H1 (cell line): ENCODE data around the gene RPL37A. TPM values are rescaled to one million over a fixed set of nuclear protein-coding genes. Genes with fewer than 3 reads are reported as not detected.

Source experiments
- CTCF ChIA-PET: fragments of 300-600 bp; sonication (Branson Sonifier 250); formaldehyde crosslinking; loops from one replicate; lab custom pipeline; 2021; ENCODE audit not compliant: partially characterized antibody; lab: Charles Lee
- POLR2A ChIA-PET: fragments of 300-600 bp; sonication (Branson Sonifier 250); formaldehyde crosslinking; loops from one replicate; lab custom pipeline; 2021; ENCODE audit warnings: inconsistent platforms; ENCODE audit not compliant: partially characterized antibody; lab: Charles Lee
- DNase-seq, 2 experiments: peaks; one replicate each; pipeline versions ENCODE4 v3.0.0 to v3.0.0-alpha.2; 2010 to 2022; ENCODE audit warnings: low spot score in 2 of 2, low read depth in 1 of 2, mixed read lengths in 1 of 2
- FAIRE-seq: peaks from 2 replicates; lab custom pipeline; 2011; peaks lifted over from hg19 to GRCh38; lab: Jason Lieb, UNC
- H2AFZ ChIP-seq: 2 replicates; pipeline ENCODE4 v1.8.1; 2012; ENCODE audit warnings: low read length, inconsistent platforms
- H2AK5ac ChIP-seq: 2 replicates; pipeline ENCODE4 v1.6.1; 2013; ENCODE audit warnings: low read depth, low read length
- H2BK120ac ChIP-seq: replicated peaks from 2 replicates; pipeline ENCODE3; 2013; ENCODE audit warnings: low read depth, low read length, inconsistent platforms
- H2BK12ac ChIP-seq: 2 replicates; pipeline ENCODE4 v1.6.1; 2013; ENCODE audit warnings: low read depth, low read length
- H2BK15ac ChIP-seq: 2 replicates; pipeline ENCODE4 v1.6.1; 2013; ENCODE audit warnings: low read length
- H2BK20ac ChIP-seq: 2 replicates; pipeline ENCODE4 v1.6.1; 2013; ENCODE audit warnings: low read length
- H2BK5ac ChIP-seq: 2 replicates; pipeline ENCODE4 v1.6.1; 2013; ENCODE audit warnings: low read depth, low read length
- H3K14ac ChIP-seq: 2 replicates; pipeline ENCODE4 v1.6.1; 2013; ENCODE audit warnings: inconsistent platforms; ENCODE audit not compliant: insufficient read length
- H3K18ac ChIP-seq: 2 replicates; pipeline ENCODE4 v1.6.1; 2013; ENCODE audit warnings: low read length; ENCODE audit errors: extremely low read depth
- H3K23ac ChIP-seq: 2 replicates; pipeline ENCODE4 v1.6.1; 2013; ENCODE audit warnings: inconsistent platforms; ENCODE audit not compliant: insufficient read length
- H3K23me2 ChIP-seq: 2 replicates; pipeline ENCODE4 v1.6.1; 2013; ENCODE audit warnings: low read depth, low read length
- H3K27ac ChIP-seq: 2 replicates; pipeline ENCODE4 v1.6.1; 2011; ENCODE audit warnings: low read depth, low read length, inconsistent platforms
- H3K27me3 ChIP-seq, 4 experiments: replicated peaks in 1 of 4; 1 replicate in 1 of 4; 2 replicates in 3 of 4; pipeline versions ENCODE4 v1.6.1 to v1.8.1; 2011 to 2013; ENCODE audit warnings: low read length in 3 of 4, mild to moderate bottlenecking in 3 of 4, inconsistent platforms in 2 of 4, mixed read lengths in 2 of 4, moderate library complexity in 1 of 4; ENCODE audit not compliant: control insufficient read depth in 3 of 4, insufficient read depth in 3 of 4; ENCODE audit errors: extremely low read depth in 1 of 4
- H3K36me3 ChIP-seq, 4 experiments: 2 replicates each; pipeline versions ENCODE4 v1.6.1 to v1.8.1; 2011 to 2013; ENCODE audit warnings: mild to moderate bottlenecking in 4 of 4, low read length in 3 of 4, moderate library complexity in 2 of 4, control low read depth in 1 of 4, inconsistent platforms in 1 of 4; ENCODE audit not compliant: insufficient read depth in 4 of 4, control insufficient read depth in 2 of 4
- H3K4ac ChIP-seq: replicated peaks from 2 replicates; pipeline ENCODE3; 2013; ENCODE audit warnings: low read length, low read depth, mixed read lengths, inconsistent platforms; ENCODE audit not compliant: insufficient read length
- H3K4me1 ChIP-seq, 4 experiments: replicated peaks in 1 of 4; 1 replicate in 1 of 4; 2 replicates in 3 of 4; pipeline versions ENCODE4 v1.6.1 to v1.8.1; 2011 to 2013; ENCODE audit warnings: low read length in 3 of 4, inconsistent platforms in 2 of 4, mixed read lengths in 1 of 4; ENCODE audit not compliant: insufficient read depth in 4 of 4, control insufficient read depth in 3 of 4
- H3K4me2 ChIP-seq, 2 experiments: 2 replicates each; pipeline versions ENCODE4 v1.6.1 to v1.8.1; 2011 to 2013; ENCODE audit warnings: low read depth in 2 of 2, low read length in 2 of 2, control low read depth in 1 of 2, inconsistent platforms in 1 of 2, mild to moderate bottlenecking in 1 of 2; ENCODE audit not compliant: insufficient read depth in 1 of 2
- H3K4me3 ChIP-seq, 4 experiments: fragments of 200-600, 300-600 bp in 1 of 4; sonication (generic), shearing (Covaris generic), sonication (Bioruptor Twin) in 1 of 4; 2 replicates each; pipeline versions ENCODE4 v1.5.1 to v1.8.1; 2011 to 2016; ENCODE audit warnings: low read length in 4 of 4, low read depth in 3 of 4, control low read depth in 2 of 4, inconsistent platforms in 2 of 4, mild to moderate bottlenecking in 2 of 4, mixed read lengths in 1 of 4, moderate library complexity in 1 of 4; ENCODE audit not compliant: insufficient read depth in 2 of 4; ENCODE audit errors: extremely low read depth in 1 of 4
- H3K56ac ChIP-seq: replicated peaks from 2 replicates; pipeline ENCODE3; 2013; ENCODE audit warnings: low read depth, mild to moderate bottlenecking, mixed read lengths, low read length, inconsistent platforms; ENCODE audit not compliant: insufficient read length
- H3K79me1 ChIP-seq: 2 replicates; pipeline ENCODE4 v1.6.1; 2013; ENCODE audit warnings: low read depth, low read length, control low read depth
- H3K79me2 ChIP-seq, 2 experiments: 2 replicates each; pipeline versions ENCODE4 v1.6.1 to v1.8.1; 2012 to 2013; ENCODE audit warnings: low read length in 2 of 2, mild to moderate bottlenecking in 2 of 2, inconsistent platforms in 1 of 2; ENCODE audit not compliant: insufficient read depth in 2 of 2, control insufficient read depth in 1 of 2
- H3K9ac ChIP-seq, 4 experiments: replicated peaks in 1 of 4; 1 replicate in 1 of 4; 2 replicates in 3 of 4; pipeline versions ENCODE4 v1.6.1 to v1.8.1; 2011 to 2013; ENCODE audit warnings: low read depth in 3 of 4, low read length in 3 of 4, control low read depth in 2 of 4, mild to moderate bottlenecking in 2 of 4, moderate library complexity in 2 of 4, inconsistent platforms in 1 of 4; ENCODE audit errors: extremely low read depth in 1 of 4
- H3K9me3 ChIP-seq, 2 experiments: 2 replicates each; pipeline versions ENCODE4 v1.6.1 to v1.8.1; 2012 to 2013; ENCODE audit warnings: mild to moderate bottlenecking in 2 of 2, moderate library complexity in 2 of 2, control low read depth in 1 of 2, inconsistent platforms in 1 of 2, low read depth in 1 of 2, low read length in 1 of 2, mixed read lengths in 1 of 2; ENCODE audit not compliant: insufficient read depth in 2 of 2
- H4K20me1 ChIP-seq, 2 experiments: replicated peaks in 1 of 2; 2 replicates each; pipeline versions ENCODE3 to v1.8.1; 2011 to 2013; ENCODE audit warnings: inconsistent platforms in 2 of 2, low read length in 2 of 2, mild to moderate bottlenecking in 1 of 2; ENCODE audit not compliant: insufficient read depth in 2 of 2, control insufficient read depth in 1 of 2
- H4K5ac ChIP-seq: 2 replicates; pipeline ENCODE4 v1.6.1; 2013; ENCODE audit warnings: low read length, low read depth, mixed read lengths, inconsistent platforms; ENCODE audit not compliant: insufficient read length
- H4K8ac ChIP-seq: 2 replicates; pipeline ENCODE4 v1.8.0; 2013; ENCODE audit warnings: mild to moderate bottlenecking, moderate library complexity, low read length, inconsistent platforms; ENCODE audit not compliant: insufficient read depth; ENCODE audit errors: extremely low read depth
- H4K91ac ChIP-seq: replicated peaks from 2 replicates; pipeline ENCODE3; 2013; ENCODE audit warnings: low read length, mixed read lengths, inconsistent platforms; ENCODE audit not compliant: insufficient read length
- JUN ChIP-seq: IDR thresholded peaks from 2 replicates; pipeline ENCODE4 v1.6.1; 2011; ENCODE audit warnings: low read depth, mild to moderate bottlenecking, improper control_type of control experiment, low read length
- JUND ChIP-seq: IDR thresholded peaks from 2 replicates; pipeline ENCODE4 v1.6.1; 2011; ENCODE audit warnings: mild to moderate bottlenecking, improper control_type of control experiment, low read length
- PHF8 ChIP-seq: fragments of 200-600 bp; sonication (generic); conservative IDR thresholded peaks from 2 replicates; pipeline ENCODE4 v1.7.1; 2012; ENCODE audit warnings: low read depth, mild to moderate bottlenecking, inconsistent platforms, low read length, moderate library complexity
- RBBP5 ChIP-seq: IDR thresholded peaks from 2 replicates; pipeline ENCODE4 v1.7.1; 2012; ENCODE audit warnings: low read depth, mild to moderate bottlenecking, inconsistent platforms, low read length, moderate library complexity, borderline replicate concordance
- SRF ChIP-seq: IDR thresholded peaks from 2 replicates; pipeline ENCODE4 v1.6.1; 2011; ENCODE audit warnings: mild to moderate bottlenecking, low read depth, low read length, moderate library complexity
- TBP ChIP-seq: IDR thresholded peaks from 2 replicates; pipeline ENCODE4 v1.6.1; 2011; ENCODE audit warnings: low read depth, low read length, improper control_type of control experiment
- ZNF274 ChIP-seq: IDR thresholded peaks from 2 replicates; pipeline ENCODE4 v1.7.0; 2012; ENCODE audit warnings: low read length, borderline replicate concordance; ENCODE audit errors: extremely low read depth
- WGBS, 2 experiments: shearing (Covaris generic) in 1 of 2; methylation state at CpG; one replicate each; pipeline versions ENCODE4 v1.1.6 to v1.1.7; 2013 to 2015; ENCODE audit warnings: low lambda C conversion rate in 2 of 2, mixed read lengths in 2 of 2, inconsistent platforms in 1 of 2, low coverage in 1 of 2, missing lambda C conversion rate in 1 of 2; ENCODE audit not compliant: insufficient replicate concordance in 2 of 2, insufficient coverage in 1 of 2, insufficient read length in 1 of 2; ENCODE audit errors: extremely low coverage in 1 of 2, missing lambda C conversion rate in 1 of 2; 5-methylcytosine and 5-hydroxymethylcytosine counted together
- polyA plus RNA-seq, 7 experiments: library from polyadenylated mRNA; depleted of rRNA in 3 of 7; stranded (reverse) in 5 of 7; unstranded in 2 of 7; fragments of >200 nt in 5 of 7; fragments of 200-250 nt in 2 of 7; gene quantifications; 1 replicate in 5 of 7; 2 replicates in 1 of 7; 4 replicates in 1 of 7; pipeline versions ENCODE4 v1.2.1 to v1.2.3, GENCODE V29; 2011 to 2013; ENCODE audit warnings: missing spikeins in 2 of 7, mixed read lengths in 2 of 7
- total RNA-seq: library from RNA; stranded (reverse); fragmentation: NEBNext Ultra II Directional; extraction: Animal tissue kit (Norgen Biotek cat#: 25700); gene quantifications from 2 replicates; pipeline ENCODE4 v1.2.1, GENCODE V29; 2021

The RPL37A gene
- total and polyA plus RNA-seq, 2 of the 8 experiments (the other 6 are each of a cell fraction or from before 2014, with no cell fraction given) = 1,737 to 3,180 TPM

DNA sequence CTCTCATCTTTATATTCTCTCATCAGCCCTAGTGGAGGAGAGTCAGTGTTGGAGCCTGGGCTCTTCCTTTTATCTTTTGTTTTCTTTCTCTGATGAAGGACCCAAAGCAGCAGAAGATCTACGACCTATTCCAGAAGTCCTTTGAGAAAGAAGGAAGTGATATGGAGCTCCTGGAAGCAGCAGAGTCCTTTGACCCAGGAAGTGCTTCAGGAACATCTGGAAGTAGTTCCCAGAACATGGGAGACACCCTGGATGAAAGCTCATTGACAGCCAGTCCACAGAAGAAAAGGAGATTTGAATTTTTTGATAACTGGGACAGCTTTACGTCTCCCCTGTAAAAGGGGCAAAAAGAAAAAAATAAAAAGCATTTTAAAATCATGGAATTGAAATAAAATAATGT is 16.0 kb upstream of the RPL37A start:
- ChIA-PET POLR2A (interaction anchor here (0.8 to 1.8 kb wide), 3 partner anchors 16 to 21 kb away, joined by 4 to 9 read pairs (median 5); partner anchors contain the start of gene RPL37A), CTCF (interaction anchor here (0.7 to 1.6 kb wide), 5 partner anchors 9 to 261 kb away, joined by 3 to 6 read pairs (median 4); no protein-coding TSS in a partner anchor)
- H3K56ac ChIP-seq = no peak overlapping the region
- no peak overlapping the region for H2BK120ac ChIP-seq
- H2BK15ac ChIP-seq = no peak overlapping the region
- H3K4ac ChIP-seq = no peak overlapping the region
- H3K79me2 ChIP-seq = no peaks in the 10 kb centered on the region
- no peak overlapping the region for H4K91ac ChIP-seq
- no peak overlapping the region for H2BK12ac ChIP-seq
- no peaks in the 10 kb centered on the region for H3K23me2 ChIP-seq
- no peak overlapping the region for H3K4me2 ChIP-seq
- no peak overlapping the region for H3K18ac ChIP-seq
- no peak overlapping the region for H3K9ac ChIP-seq
- H3K79me1 ChIP-seq = no peaks in the 10 kb centered on the region
- H2BK20ac ChIP-seq = no peak overlapping the region
- H2AFZ ChIP-seq = no peak overlapping the region
- no peaks in the 10 kb centered on the region for H3K9me3 ChIP-seq
- H2BK5ac ChIP-seq = no peak overlapping the region
- H4K5ac ChIP-seq = no peak overlapping the region
- H4K20me1 ChIP-seq = no peaks in the 10 kb centered on the region
- DNase-seq (no peak), FAIRE-seq (no peak)
- 85% methylated on average over 2 of the region's 2 CpGs; no CpG with 5 or more reads in 1 of the 2 experiments for WGBS, 2 experiments
- H4K8ac ChIP-seq = no peak overlapping the region
- no peak overlapping the region for H3K27ac ChIP-seq
- no peak overlapping the region for H2AK5ac ChIP-seq
- H3K14ac ChIP-seq = no peak overlapping the region
- H3K36me3 ChIP-seq = peaks cover 0 to 14% (median 1%) of the 10 kb centered on the region in 4 experiments; a peak in 3 of 8 replicates
- H3K4me3 ChIP-seq = no peak overlapping the region
- H3K27me3 ChIP-seq = no peaks in the 10 kb centered on the region; a peak in 1 of 7 replicates
- H3K4me1 ChIP-seq = no peaks in the 10 kb centered on the region
- H3K23ac ChIP-seq = no peak overlapping the region
- TF ChIP-seq SRF (no peak), TBP (no peak), JUN (no peak), RBBP5 (no peak), ZNF274 (no peak), JUND (no peak), PHF8 (no peak)
